HG02798 (cell line): ENCODE results near the gene IGF2BP3.
A peak's percentile ranks its signal among the peaks of the same experiment; 100 is the strongest.

Experiments used
- ATAC-seq: cut with Tn5 transposase; IDR thresholded peaks from one replicate; pipeline ENCODE4 v1.9.1; 2021; ENCODE audit warnings: mild to moderate bottlenecking; ENCODE audit not compliant: unreplicated experiment, poor library complexity

The IGF2BP3 gene

GRCh38 chr7:23277359-23277989, 192.8 kb downstream of the IGF2BP3 start:
- ATAC-seq = no peak

- ATAC-seq = no peak
Measured at GRCh38 chr7:23276947-23277346, 193.3 kb downstream of the IGF2BP3 start.

- ATAC-seq = no peak
Measured at GRCh38 chr7:23276376-23276775, 193.9 kb downstream of the IGF2BP3 start.

- no peak for ATAC-seq
Measured at GRCh38 chr7:23275912-23276311, 194.4 kb downstream of the IGF2BP3 start.

GRCh38 chr7:23273141-23273599, 197.1 kb downstream of the IGF2BP3 start:
- peak; percentile 96 for ATAC-seq

- no peak for ATAC-seq
Measured at GRCh38 chr7:23272275-23272674, 198.0 kb downstream of the IGF2BP3 start.

- ATAC-seq = no peak
Measured at GRCh38 chr7:23268746-23269145, 201.5 kb downstream of the IGF2BP3 start.

- ATAC-seq = no peak
Measured at GRCh38 chr7:23268167-23268566, 202.1 kb downstream of the IGF2BP3 start.

- ATAC-seq = no peak
Measured at GRCh38 chr7:23267357-23267756, 202.9 kb downstream of the IGF2BP3 start.

- no peak for ATAC-seq
Measured at GRCh38 chr7:23266918-23267317, 203.4 kb downstream of the IGF2BP3 start.

- no peak for ATAC-seq
Measured at GRCh38 chr7:23264916-23265458, 205.3 kb downstream of the IGF2BP3 start.

- peak; percentile 84 for ATAC-seq
Measured at GRCh38 chr7:23261843-23262452, 208.3 kb downstream of the IGF2BP3 start.

- no peak for ATAC-seq
Measured at GRCh38 chr7:23260371-23260770, 209.9 kb downstream of the IGF2BP3 start.
